ENCODE measurements around the gene EXD3. TPM values are rescaled to one million over a fixed set of nuclear protein-coding genes. Genes with fewer than 3 reads are reported as not detected.

EXD3 gene
- total and polyA plus RNA-seq, 9 of the 15 experiments (the other 6 are each of a cell fraction or from before 2014, with no cell fraction given), result 0.29 to 12.5 (median 3.9) TPM

DNA sequence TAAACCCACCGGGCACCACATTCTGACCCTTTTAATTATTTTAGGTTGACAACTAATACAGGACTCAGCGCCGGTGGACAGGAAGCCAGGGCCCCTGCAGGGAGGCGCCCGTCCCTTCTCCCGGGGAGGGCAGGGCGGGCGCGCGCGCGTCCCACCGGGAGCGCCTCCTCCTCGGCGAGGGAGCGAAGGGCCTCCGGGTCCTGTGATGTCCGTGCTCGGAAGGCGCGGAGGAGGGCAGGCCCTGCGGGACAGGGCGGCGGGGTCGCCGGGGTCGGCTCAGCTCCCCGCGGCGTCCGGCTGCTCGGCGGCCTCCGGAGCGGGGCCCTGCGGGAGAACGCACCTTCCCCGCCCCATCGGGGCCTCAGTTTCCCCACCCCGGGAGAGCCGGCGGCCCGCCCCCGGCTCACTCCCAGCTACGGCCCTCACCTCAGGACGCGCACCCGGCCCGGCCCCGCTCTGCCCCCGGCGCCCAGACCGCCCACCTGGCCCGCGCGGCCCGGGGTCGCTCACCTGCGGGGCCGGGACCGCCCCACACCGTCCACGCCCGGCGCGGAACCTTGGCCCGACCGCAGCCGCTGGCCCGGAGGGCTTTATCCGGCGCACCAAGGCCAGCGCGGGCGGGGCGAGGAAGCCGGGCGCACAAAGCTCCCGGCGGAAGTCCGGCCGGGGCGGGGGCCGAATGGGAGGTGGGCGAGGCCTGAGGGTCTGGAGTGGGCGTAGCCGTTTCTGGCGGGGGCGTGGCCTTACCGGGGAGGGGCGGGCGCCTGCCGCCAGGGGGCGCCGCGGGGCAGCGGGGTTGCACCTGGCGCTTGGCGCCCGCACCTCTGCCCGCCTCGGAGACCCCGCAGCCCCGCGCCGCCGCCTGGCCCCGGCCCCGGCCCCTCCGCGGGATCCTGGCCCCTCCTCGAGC, at the start of gene EXD3, which contains the start of gene NOXA1 (continued):
- peak; percentile 7 for TF ChIP-seq SP2 (IDR thresholded peaks at IDR 0.05; ENCODE audit: extremely low read depth, low read depth, low read length, poor library complexity, severe bottlenecking)
- peak; percentile 4; the same call in 1 of the 2 replicates for TF ChIP-seq AFF4 (CRISPR knock-in tag; IDR thresholded peaks at IDR 0.05)
- TF ChIP-seq WHSC1 (IDR thresholded peaks at IDR 0.05; ENCODE audit: low read length), result no peak
- peak; percentile 69 for TF ChIP-seq ZBTB33 (CRISPR knock-in tag; IDR thresholded peaks at IDR 0.05)
- peak; percentile 89 for TF ChIP-seq CXXC5 (CRISPR knock-in tag; IDR thresholded peaks at IDR 0.05)
- 0 out of 2 replicates have a peak, but pooled peaks have one; percentile 37 for TF ChIP-seq CBX5 (IDR thresholded peaks at IDR 0.05; ENCODE audit: borderline replicate concordance, low read depth)
- peak; percentile 60 to 72 for TF ChIP-seq NRF1 (conservative IDR thresholded peaks at IDR 0.05 in 1 of 2, IDR thresholded peaks at IDR 0.05 in 1 of 2)
- peak; percentile 63; the same call in 1 of the 2 replicates for TF ChIP-seq MTA3 (IDR thresholded peaks at IDR 0.05; ENCODE audit: borderline replicate concordance)
- TF ChIP-seq HDAC1 (IDR thresholded peaks at IDR 0.05), result 0 out of 4 replicates have a peak, but pooled peaks of 1 of the 2 experiments have one; percentile 11
- TF ChIP-seq ZEB2 (IDR thresholded peaks at IDR 0.05), result peak; percentile 92
- no peak for TF ChIP-seq KAT8 (IDR thresholded peaks at IDR 0.05; ENCODE audit: low read depth)
- TF ChIP-seq ZNF445 (CRISPR knock-in tag; IDR thresholded peaks at IDR 0.05; ENCODE audit: low read depth), result no peak
- TF ChIP-seq ZNF133 (CRISPR knock-in tag; IDR thresholded peaks at IDR 0.05), result no peak
- TF ChIP-seq ZBTB8A (IDR thresholded peaks at IDR 0.05; ENCODE audit: partially characterized antibody), result no peak
- TF ChIP-seq ETV1 (tag; conservative IDR thresholded peaks at IDR 0.05; ENCODE audit: low read depth), result peak; percentile 17; the same call in 1 of the 2 replicates
- peak; percentile 51 to 84 (median 77) for TF ChIP-seq CTCF (IDR thresholded peaks at IDR 0.05 in 2 of 3, conservative IDR thresholded peaks at IDR 0.05 in 1 of 3; ENCODE audit: insufficient read depth in 2 of 3, low read depth in 1 of 3, low read length in 3 of 3)
- TF ChIP-seq ZNF395 (CRISPR knock-in tag; IDR thresholded peaks at IDR 0.05), result 0 out of 2 replicates have a peak, but pooled peaks have one; percentile 29
